ENCODE measurements around the gene GSG1L2.

Gene GSG1L2

GRCh38 chr17:9862949-9863348 is 41.1 kb upstream of the GSG1L2 start:
- no peak overlapping the region for H3K4me2 ChIP-seq (ENCODE audit: low read length)
- H3K27me3 ChIP-seq (ENCODE audit: insufficient read depth, low read length) = no peaks in the 10 kb centered on the region
- H3K9ac ChIP-seq (ENCODE audit: low read length) = no peak overlapping the region
- no peaks in the 10 kb centered on the region for H3F3A ChIP-seq (ENCODE audit: insufficient read depth, low read length)
- no peak overlapping the region for H2AFZ ChIP-seq (ENCODE audit: low read length)
- no peak overlapping the region for H3K4me3 ChIP-seq (ENCODE audit: low read depth, low read length, poor library complexity, severe bottlenecking)
- H3K9me3 ChIP-seq (ENCODE audit: low read length) = no peaks in the 10 kb centered on the region
- H4K20me1 ChIP-seq (ENCODE audit: insufficient read depth, low read length) = no peaks in the 10 kb centered on the region
- no peak for TF ChIP-seq EZH2 (IDR thresholded peaks at IDR 0.05; ENCODE audit: borderline replicate concordance, low read length)
- no peak for TF ChIP-seq CTCF (IDR thresholded peaks at IDR 0.05; ENCODE audit: low read length)
- no peaks in the 10 kb centered on the region for H3K79me2 ChIP-seq (ENCODE audit: insufficient read depth, low read length)
- H3K36me3 ChIP-seq (ENCODE audit: insufficient read depth, low read length) = no peaks in the 10 kb centered on the region
- H3K27ac ChIP-seq (ENCODE audit: low read depth, low read length, poor library complexity, severe bottlenecking) = no peak overlapping the region
- no peaks in the 10 kb centered on the region for H3K9me2 ChIP-seq (ENCODE audit: low read depth, low read length)
- no peaks in the 10 kb centered on the region for H3K4me1 ChIP-seq (ENCODE audit: insufficient read depth, low read length, severe bottlenecking)

GRCh38 chr17:9862220-9862619 is 40.3 kb upstream of the GSG1L2 start:
- Histone ChIP-seq H3K4me2 (ENCODE audit: low read length) (no peak overlapping the region), H3K4me1 (ENCODE audit: insufficient read depth, low read length, severe bottlenecking) (no peaks in the 10 kb centered on the region), H3K79me2 (ENCODE audit: insufficient read depth, low read length) (no peaks in the 10 kb centered on the region), H3F3A (ENCODE audit: insufficient read depth, low read length) (no peaks in the 10 kb centered on the region), H3K27ac (ENCODE audit: low read depth, low read length, poor library complexity, severe bottlenecking) (no peak overlapping the region), H3K36me3 (ENCODE audit: insufficient read depth, low read length) (no peaks in the 10 kb centered on the region), H3K9me3 (ENCODE audit: low read length) (no peaks in the 10 kb centered on the region), H3K4me3 (ENCODE audit: low read depth, low read length, poor library complexity, severe bottlenecking) (no peak overlapping the region), H4K20me1 (ENCODE audit: insufficient read depth, low read length) (no peaks in the 10 kb centered on the region), H2AFZ (ENCODE audit: low read length) (no peak overlapping the region), H3K9ac (ENCODE audit: low read length) (no peak overlapping the region), H3K9me2 (ENCODE audit: low read depth, low read length) (no peaks in the 10 kb centered on the region), H3K27me3 (ENCODE audit: insufficient read depth, low read length) (no peaks in the 10 kb centered on the region)
- TF ChIP-seq EZH2 (IDR thresholded peaks at IDR 0.05; ENCODE audit: borderline replicate concordance, low read length) (no peak), CTCF (IDR thresholded peaks at IDR 0.05; ENCODE audit: low read length) (no peak)

- Histone ChIP-seq H3K9me3 (ENCODE audit: low read length) (no peaks in the 10 kb centered on the region), H4K20me1 (ENCODE audit: insufficient read depth, low read length) (no peaks in the 10 kb centered on the region), H2AFZ (ENCODE audit: low read length) (no peak overlapping the region), H3K27me3 (ENCODE audit: insufficient read depth, low read length) (no peaks in the 10 kb centered on the region), H3K4me1 (ENCODE audit: insufficient read depth, low read length, severe bottlenecking) (no peaks in the 10 kb centered on the region), H3F3A (ENCODE audit: insufficient read depth, low read length) (no peaks in the 10 kb centered on the region), H3K27ac (ENCODE audit: low read depth, low read length, poor library complexity, severe bottlenecking) (no peak overlapping the region), H3K79me2 (ENCODE audit: insufficient read depth, low read length) (no peaks in the 10 kb centered on the region), H3K9ac (ENCODE audit: low read length) (no peak overlapping the region), H3K4me2 (ENCODE audit: low read length) (no peak overlapping the region), H3K4me3 (ENCODE audit: low read depth, low read length, poor library complexity, severe bottlenecking) (no peak overlapping the region), H3K9me2 (ENCODE audit: low read depth, low read length) (no peaks in the 10 kb centered on the region), H3K36me3 (ENCODE audit: insufficient read depth, low read length) (no peaks in the 10 kb centered on the region)
- no peak for TF ChIP-seq CTCF (IDR thresholded peaks at IDR 0.05; ENCODE audit: low read length)
- TF ChIP-seq EZH2 (IDR thresholded peaks at IDR 0.05; ENCODE audit: borderline replicate concordance, low read length) = no peak
These were observed 39.0 kb upstream of the GSG1L2 start for GRCh38 chr17:9860851-9861250.
